B cell (primary cell): Measurements from ENCODE around the gene MMP24. TPM values are rescaled to one million over a fixed set of nuclear protein-coding genes. Genes with fewer than 3 reads are reported as not detected.
"Not testable (repeated sequence)": the region's sequence is repeated elsewhere in the genome, so short reads cannot be mapped to it uniquely, and the experiment has no call there.

Source experiments
- ATAC-seq: fragments of 200-7000 bp; cut with Tn5 transposase; one replicate; pipeline ENCODE4 v1.10.0; 2021; ENCODE audit warnings: low read depth, mild to moderate bottlenecking, moderate number of reproducible peaks, moderate library complexity
- CTCF ChIA-PET: fragments of 350-600 bp; sonication (Branson Sonifier 250); formaldehyde crosslinking; loops from one replicate; lab custom pipeline; 2021; ENCODE audit warnings: antibody characterized with exemption, inconsistent platforms; lab: Charles Lee
- POLR2A ChIA-PET: fragments of 350-600 bp; sonication (Branson Sonifier 250); formaldehyde crosslinking; loops from one replicate; lab custom pipeline; 2021; ENCODE audit warnings: antibody characterized with exemption; lab: Charles Lee
- DNase-seq: peaks from one replicate; pipeline ENCODE4 v3.0.0; 2013
- H2AFZ ChIP-seq: 2 replicates; pipeline ENCODE4 v1.6.1; 2012; ENCODE audit warnings: mild to moderate bottlenecking, low read depth, low read length; ENCODE audit not compliant: insufficient read depth, poor library complexity, severe bottlenecking
- H3K27ac ChIP-seq, 2 donors: 1 replicate in 1 of 2; 2 replicates in 1 of 2; pipeline ENCODE4 v1.5.1; 2012 to 2013; ENCODE audit warnings: low read length in 2 of 2, mild to moderate bottlenecking in 2 of 2, moderate library complexity in 1 of 2
- H3K27me3 ChIP-seq, 4 experiments: fragments of 200-600 bp in 1 of 4; sonication (generic) in 1 of 4; replicated peaks in 1 of 4; 1 replicate in 2 of 4; 2 replicates in 2 of 4; pipeline versions ENCODE4 v1.6.1 to v1.7.0; 2013 to 2016; ENCODE audit warnings: low read length in 3 of 4, mild to moderate bottlenecking in 2 of 4, mixed read lengths in 1 of 4, moderate library complexity in 1 of 4; ENCODE audit not compliant: insufficient read depth in 4 of 4, control insufficient read depth in 3 of 4; ENCODE audit errors: control extremely low read depth in 1 of 4
- H3K36me3 ChIP-seq, 2 experiments: replicated peaks in 1 of 2; 1 replicate in 1 of 2; 2 replicates in 1 of 2; pipeline versions ENCODE4 v1.6.1 to v1.7.1; 2013; ENCODE audit warnings: low read length in 1 of 2; ENCODE audit not compliant: insufficient read depth in 2 of 2, control insufficient read depth in 1 of 2; ENCODE audit errors: control extremely low read depth in 1 of 2, extremely low read depth in 1 of 2
- H3K4me1 ChIP-seq, 2 donors: fragments of 200-600 bp in 1 of 2; sonication (generic) in 1 of 2; 1 replicate in 1 of 2; 2 replicates in 1 of 2; pipeline versions ENCODE4 v1.5.1 to v1.6.1; 2013 to 2017; ENCODE audit warnings: low read length in 2 of 2; ENCODE audit not compliant: control insufficient read depth in 2 of 2, insufficient read depth in 2 of 2
- H3K4me2 ChIP-seq: replicated peaks from 2 replicates; pipeline ENCODE3; 2012; ENCODE audit warnings: mild to moderate bottlenecking, low read depth, low read length; ENCODE audit not compliant: poor library complexity, severe bottlenecking
- H3K4me3 ChIP-seq, 5 experiments: fragments of 200-600 bp in 1 of 5; sonication (generic) in 1 of 5; 1 replicate in 3 of 5; 2 replicates in 2 of 5; pipeline versions ENCODE4 v1.5.1 to v1.7.0; 2011 to 2016; ENCODE audit warnings: low read length in 4 of 5, mild to moderate bottlenecking in 4 of 5, low read depth in 2 of 5, control low read depth in 1 of 5, moderate library complexity in 1 of 5; ENCODE audit not compliant: insufficient read depth in 1 of 5; ENCODE audit errors: control extremely low read depth in 1 of 5, extremely low read depth in 1 of 5
- H3K79me2 ChIP-seq: fragments of 200-600 bp; sonication (generic); one replicate; pipeline ENCODE4 v1.6.0; 2016; ENCODE audit warnings: low read length; ENCODE audit not compliant: control insufficient read depth, insufficient read depth
- H3K9ac ChIP-seq: fragments of 200-600 bp; sonication (generic); 2 replicates; pipeline ENCODE4 v1.6.1; 2017; ENCODE audit warnings: mild to moderate bottlenecking, low read length, moderate library complexity
- H3K9me3 ChIP-seq, 3 donors: one replicate each; pipeline versions ENCODE4 v1.6.1 to v1.7.1; 2013; ENCODE audit warnings: low read length in 2 of 3; ENCODE audit not compliant: control insufficient read depth in 2 of 3, insufficient read depth in 1 of 3; ENCODE audit errors: control extremely low read depth in 1 of 3
- H4K20me1 ChIP-seq: 2 replicates; pipeline ENCODE4 v1.6.0; 2012; ENCODE audit warnings: mild to moderate bottlenecking, low read length; ENCODE audit not compliant: insufficient read depth, control insufficient read depth, poor library complexity, severe bottlenecking
- H3K27ac Mint-ChIP-seq: one replicate; pipeline ENCODE4 v1.8.0; 2021; ENCODE audit warnings: mixed read lengths
- H3K27me3 Mint-ChIP-seq: one replicate; pipeline ENCODE4 v1.8.0; 2021; ENCODE audit warnings: mixed read lengths
- H3K4me1 Mint-ChIP-seq: one replicate; pipeline ENCODE4 v1.8.0; 2021; ENCODE audit warnings: mixed read lengths
- H3K4me3 Mint-ChIP-seq: one replicate; pipeline ENCODE4 v1.8.0; 2021; ENCODE audit warnings: mixed read lengths
- H3K9me3 Mint-ChIP-seq: one replicate; pipeline ENCODE4 v1.8.0; 2022; ENCODE audit warnings: mixed read lengths; ENCODE audit not compliant: insufficient read depth
- EZH2 ChIP-seq: IDR thresholded peaks from 2 replicates; pipeline ENCODE4 v1.6.1; 2012; ENCODE audit warnings: borderline replicate concordance, low read depth, mild to moderate bottlenecking, moderate library complexity, low read length; ENCODE audit not compliant: insufficient read depth, poor library complexity, severe bottlenecking
- WGBS: methylation state at CpG from one replicate; pipeline ENCODE4 v1.1.5; 2013; ENCODE audit warnings: missing lambda C conversion rate; ENCODE audit not compliant: insufficient coverage; 5-methylcytosine and 5-hydroxymethylcytosine counted together
- intact Hi-C: fragments of 100-400 bp; cut with micrococcal nuclease; formaldehyde crosslinking; loops from one replicate; pipeline ENCODE4 v1.10.0; 2022
- polyA plus RNA-seq: library from polyadenylated mRNA; depleted of rRNA; stranded (reverse); fragments of >200 nt; gene quantifications from 2 replicates; pipeline ENCODE4 v1.2.3, GENCODE V29; 2012
- total RNA-seq, 2 donors: library from RNA; stranded (reverse); fragments of 120-200 nt in 1 of 2; gene quantifications; 1 replicate in 1 of 2; 2 replicates in 1 of 2; pipeline versions ENCODE4 v1.2.3 to v1.2.4, GENCODE V29; 2013 to 2022
- TF ChIP-seq, protein P1 (sequence below): fragments of 200-600 bp; IDR thresholded peaks from one replicate; pipeline ENCODE4 v1.8.0; 2022; ENCODE audit warnings: antibody characterized with exemption, mild to moderate bottlenecking

MMP24 gene
- total and polyA plus RNA-seq, 2 donors (not counting 1 experiment from before 2014, with no cell fraction given), result not detected

DNA sequence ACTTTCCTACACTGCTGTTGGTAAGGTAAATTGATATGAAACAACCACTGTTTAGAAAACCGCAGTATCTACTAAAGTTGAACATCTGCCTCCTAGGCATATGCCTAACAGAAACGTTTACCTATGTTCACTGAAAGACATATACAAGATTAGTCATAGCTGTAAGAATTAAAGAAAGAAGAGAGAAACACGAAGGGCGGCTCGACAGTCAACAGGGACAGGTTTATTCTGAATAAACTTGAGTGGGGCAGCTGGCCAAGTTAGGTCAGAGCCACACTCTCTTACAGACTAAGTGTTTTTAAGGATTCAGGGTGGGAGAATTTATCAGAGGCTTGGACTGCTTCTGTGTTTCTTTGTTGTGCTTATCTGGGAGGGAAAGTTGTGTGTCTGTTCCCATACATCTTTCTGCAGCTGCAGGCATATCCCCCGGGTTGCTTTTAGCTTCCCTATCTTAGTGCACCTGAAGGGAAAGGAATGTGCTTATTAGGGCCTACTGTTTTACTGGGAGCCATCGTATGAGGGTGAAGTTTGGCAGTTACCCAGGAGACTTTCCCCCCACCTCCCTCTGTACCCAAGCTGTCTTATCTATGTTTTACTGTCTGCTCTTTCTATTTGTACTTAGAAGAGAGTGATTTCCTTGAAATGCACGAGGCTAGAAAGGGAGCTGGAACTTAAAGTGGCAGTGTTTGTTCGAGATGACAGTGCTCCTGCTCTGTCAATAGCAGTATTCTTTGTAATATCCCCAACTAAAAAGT is 34.2 kb upstream of the MMP24 start:
- Mint-ChIP-seq H3K9me3 (peaks cover 2% of the 10 kb centered on the region), H3K27me3 (no peaks in the 10 kb centered on the region), H3K27ac (no peak overlapping the region), H3K4me3 (no peak overlapping the region), H3K4me1 (no peaks in the 10 kb centered on the region)
- no peaks in the 10 kb centered on the region for H3K36me3 ChIP-seq
- TF ChIP-seq EZH2, result no peak
- TF ChIP-seq, protein P1, sequence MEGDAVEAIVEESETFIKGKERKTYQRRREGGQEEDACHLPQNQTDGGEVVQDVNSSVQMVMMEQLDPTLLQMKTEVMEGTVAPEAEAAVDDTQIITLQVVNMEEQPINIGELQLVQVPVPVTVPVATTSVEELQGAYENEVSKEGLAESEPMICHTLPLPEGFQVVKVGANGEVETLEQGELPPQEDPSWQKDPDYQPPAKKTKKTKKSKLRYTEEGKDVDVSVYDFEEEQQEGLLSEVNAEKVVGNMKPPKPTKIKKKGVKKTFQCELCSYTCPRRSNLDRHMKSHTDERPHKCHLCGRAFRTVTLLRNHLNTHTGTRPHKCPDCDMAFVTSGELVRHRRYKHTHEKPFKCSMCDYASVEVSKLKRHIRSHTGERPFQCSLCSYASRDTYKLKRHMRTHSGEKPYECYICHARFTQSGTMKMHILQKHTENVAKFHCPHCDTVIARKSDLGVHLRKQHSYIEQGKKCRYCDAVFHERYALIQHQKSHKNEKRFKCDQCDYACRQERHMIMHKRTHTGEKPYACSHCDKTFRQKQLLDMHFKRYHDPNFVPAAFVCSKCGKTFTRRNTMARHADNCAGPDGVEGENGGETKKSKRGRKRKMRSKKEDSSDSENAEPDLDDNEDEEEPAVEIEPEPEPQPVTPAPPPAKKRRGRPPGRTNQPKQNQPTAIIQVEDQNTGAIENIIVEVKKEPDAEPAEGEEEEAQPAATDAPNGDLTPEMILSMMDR, result no peak
- H3K27ac ChIP-seq, result no peak overlapping the region
- no peak overlapping the region for H2AFZ ChIP-seq
- no peaks in the 10 kb centered on the region for H4K20me1 ChIP-seq
- H3K9me3 ChIP-seq, result peaks cover 0 to 13% (median 8%) of the 10 kb centered on the region in 3 donors
- CTCF ChIA-PET, result no interaction called here
- H3K27me3 ChIP-seq, result no peaks in the 10 kb centered on the region
- intact Hi-C loops, result no loop called here
- H3K79me2 ChIP-seq, result no peaks in the 10 kb centered on the region
- no peak overlapping the region for H3K4me3 ChIP-seq
- no peak for DNase-seq
- H3K4me2 ChIP-seq, result no peak overlapping the region
- H3K9ac ChIP-seq, result no peak overlapping the region
- WGBS, result no CpG with 5 or more reads among the region's 9 CpGs
- POLR2A ChIA-PET, result no interaction called here
- no peak for ATAC-seq
- no peaks in the 10 kb centered on the region for H3K4me1 ChIP-seq

DNA sequence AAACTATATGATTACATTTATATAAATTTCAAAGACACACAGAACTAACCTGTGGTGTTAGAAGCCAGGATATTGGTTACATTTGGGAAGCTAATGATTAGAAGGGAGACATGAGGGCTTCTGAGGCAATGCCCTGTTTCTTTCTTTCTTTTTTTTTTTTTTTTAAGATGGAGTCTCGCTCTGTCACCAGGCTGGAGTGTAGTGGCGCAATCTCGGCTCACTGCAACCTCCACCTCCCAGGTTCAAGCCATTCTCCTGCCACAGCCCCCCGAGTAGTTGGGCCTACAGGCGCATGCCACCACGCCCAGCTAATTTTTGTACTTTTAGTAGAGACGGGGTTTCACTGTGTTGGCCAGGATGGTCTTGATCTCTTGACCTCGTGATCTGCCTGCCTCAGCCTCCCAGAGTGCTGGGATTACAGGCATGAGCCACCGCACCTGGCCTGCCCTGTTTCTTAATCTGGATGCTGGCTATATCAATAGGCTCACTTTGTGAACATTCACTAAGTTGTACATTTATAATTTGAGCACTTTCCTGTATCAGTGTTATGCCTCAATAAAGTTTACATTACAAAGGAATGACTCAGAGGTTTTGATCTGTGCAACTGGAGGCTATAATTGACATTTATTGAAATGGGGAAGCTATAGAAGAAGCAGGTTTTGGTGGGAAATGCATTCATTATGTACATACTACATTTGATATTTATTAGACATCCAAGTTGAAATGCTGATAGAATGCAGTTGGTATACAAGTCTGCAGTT is 33.3 kb upstream of the MMP24 start:
- H3K27me3 Mint-ChIP-seq, H3K27ac Mint-ChIP-seq, H4K20me1 ChIP-seq, DNase-seq, H3K4me3 ChIP-seq, intact Hi-C loops, POLR2A ChIA-PET, ATAC-seq, H3K9me3 Mint-ChIP-seq, H2AFZ ChIP-seq, H3K36me3 ChIP-seq, H3K4me1 Mint-ChIP-seq, H3K9ac ChIP-seq, H3K4me3 Mint-ChIP-seq, H3K79me2 ChIP-seq, H3K27ac ChIP-seq, H3K27me3 ChIP-seq, H3K4me2 ChIP-seq, H3K4me1 ChIP-seq: not testable (repeated sequence)
- WGBS, result 96% methylated on average over 7 of the region's 9 CpGs
- CTCF ChIA-PET, result interaction anchor here (2.0 kb wide), 2 partner anchors 15 to 97 kb away, joined by 6 to 15 read pairs; no protein-coding TSS in a partner anchor
- H3K9me3 ChIP-seq, result peaks cover 0 to 13% (median 12%) of the 10 kb centered on the region in 3 donors
